ENCODE results near the gene CCDC102A. TPM values are rescaled to one million over a fixed set of nuclear protein-coding genes. Genes with fewer than 3 reads are reported as not detected.

Gene CCDC102A
- total RNA-seq, 3 donors from 2014 or later = 1.2 to 16.2 (median 2.5) TPM

GRCh38 chr16:57530522-57531252, 5.7 kb downstream of the CCDC102A start:
- no peaks in the 10 kb centered on the region for H3K36me3 ChIP-seq (ENCODE audit: low read depth)
- no peaks in the 10 kb centered on the region for H3K9me3 ChIP-seq
- no peak for TF ChIP-seq CTCF (IDR thresholded peaks at IDR 0.05)
- no peak for ATAC-seq
- no peak overlapping the region for H3K4me3 ChIP-seq
- H3K4me1 ChIP-seq (ENCODE audit: low read depth) = peaks cover 13% of the 10 kb centered on the region
- intact Hi-C loops (cut with DNase I, micrococcal nuclease) = no loop called here
- peak in 1 of 3 donors; percentile 51 for DNase-seq

GRCh38 chr16:57530104-57530521, 6.3 kb downstream of the CCDC102A start:
- Histone ChIP-seq H3K4me3 (no peak overlapping the region), H3K36me3 (ENCODE audit: low read depth) (no peaks in the 10 kb centered on the region), H3K4me1 (ENCODE audit: low read depth) (peaks cover 13% of the 10 kb centered on the region), H3K9me3 (no peaks in the 10 kb centered on the region)
- intact Hi-C loops (cut with DNase I, micrococcal nuclease) = no loop called here
- peak in 1 of 3 donors; percentile 69 for DNase-seq
- ATAC-seq = peak; percentile 66
- TF ChIP-seq CTCF (IDR thresholded peaks at IDR 0.05) = no peak

GRCh38 chr16:57529391-57530103, 6.8 kb downstream of the CCDC102A start:
- no peaks in the 10 kb centered on the region for H3K36me3 ChIP-seq (ENCODE audit: low read depth)
- no peaks in the 10 kb centered on the region for H3K9me3 ChIP-seq
- peaks cover 13% of the 10 kb centered on the region for H3K4me1 ChIP-seq (ENCODE audit: low read depth)
- no peak for TF ChIP-seq CTCF (IDR thresholded peaks at IDR 0.05)
- peak; percentile 3 for ATAC-seq
- no peak overlapping the region for H3K4me3 ChIP-seq
- DNase-seq = no peak
- intact Hi-C loops (cut with DNase I, micrococcal nuclease) = loop anchor here in 1 of 2 donors (10.0 kb wide), 1 partner anchor 225 kb away; no protein-coding TSS in a partner anchor

- intact Hi-C loops (cut with DNase I, micrococcal nuclease) = loop anchor here in 1 of 2 donors (10.0 kb wide), 1 partner anchor 224 kb away; no protein-coding TSS in a partner anchor
- no peaks in the 10 kb centered on the region for H3K9me3 ChIP-seq
- no peak overlapping the region for H3K4me3 ChIP-seq
- DNase-seq (peak; percentile 76 to 86 (median 78)), ATAC-seq (peak; percentile 74)
- H3K4me1 ChIP-seq (ENCODE audit: low read depth) = peaks cover 10% of the 10 kb centered on the region
- H3K36me3 ChIP-seq (ENCODE audit: low read depth) = no peaks in the 10 kb centered on the region
- TF ChIP-seq CTCF (IDR thresholded peaks at IDR 0.05) = no peak
Measured at GRCh38 chr16:57528499-57529390, 7.6 kb downstream of the CCDC102A start.
